HG03432 (cell line): ENCODE results near the gene SRRM3.
"Not testable (repeated sequence)": the region's sequence is repeated elsewhere in the genome, so short reads cannot be mapped to it uniquely, and the experiment has no call there.

Experiments used
- ATAC-seq: cut with Tn5 transposase; IDR thresholded peaks from one replicate; pipeline ENCODE4 v1.9.1; 2021; ENCODE audit warnings: mild to moderate bottlenecking, moderate library complexity; ENCODE audit not compliant: unreplicated experiment

Gene SRRM3

DNA sequence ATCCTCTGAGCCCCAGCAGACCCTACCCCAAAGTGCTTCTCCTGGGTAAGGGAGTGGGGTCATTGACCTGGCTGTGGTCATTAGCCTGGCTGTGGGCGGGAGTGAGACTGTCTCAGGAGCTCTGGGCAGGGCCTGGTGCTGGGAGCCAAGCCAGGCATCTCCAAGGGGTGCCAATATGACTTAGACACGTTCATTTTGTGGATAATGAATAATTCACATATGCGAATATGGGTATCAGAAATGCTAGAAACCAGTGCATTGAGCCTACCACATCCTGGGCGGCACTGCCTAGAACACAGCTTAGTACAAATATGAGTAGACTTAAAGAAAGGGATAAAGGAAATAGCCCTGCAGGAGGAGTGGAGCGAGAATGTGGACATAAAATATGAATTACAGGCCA lies 14.4 kb upstream of the SRRM3 start:
- no peak for ATAC-seq

DNA sequence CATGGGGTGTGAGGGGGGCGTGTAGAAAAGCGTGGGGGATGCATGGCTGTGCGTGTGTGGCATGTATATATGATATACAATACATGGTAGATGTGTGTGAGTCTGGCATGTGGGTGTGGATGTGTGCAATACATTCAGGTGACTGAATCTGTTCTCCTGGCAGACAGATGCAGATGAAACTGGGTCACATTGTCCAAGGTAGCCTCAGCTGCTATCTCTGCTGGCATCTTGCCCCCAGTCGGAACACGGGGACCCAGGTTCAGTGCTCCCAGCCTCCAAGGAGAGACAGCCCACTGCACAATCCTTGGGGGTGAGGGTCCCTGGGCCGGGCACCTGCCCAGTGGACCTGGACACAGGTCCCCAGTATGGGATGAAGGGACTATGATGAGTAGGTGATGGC lies 12.4 kb upstream of the SRRM3 start:
- ATAC-seq, result no peak

DNA sequence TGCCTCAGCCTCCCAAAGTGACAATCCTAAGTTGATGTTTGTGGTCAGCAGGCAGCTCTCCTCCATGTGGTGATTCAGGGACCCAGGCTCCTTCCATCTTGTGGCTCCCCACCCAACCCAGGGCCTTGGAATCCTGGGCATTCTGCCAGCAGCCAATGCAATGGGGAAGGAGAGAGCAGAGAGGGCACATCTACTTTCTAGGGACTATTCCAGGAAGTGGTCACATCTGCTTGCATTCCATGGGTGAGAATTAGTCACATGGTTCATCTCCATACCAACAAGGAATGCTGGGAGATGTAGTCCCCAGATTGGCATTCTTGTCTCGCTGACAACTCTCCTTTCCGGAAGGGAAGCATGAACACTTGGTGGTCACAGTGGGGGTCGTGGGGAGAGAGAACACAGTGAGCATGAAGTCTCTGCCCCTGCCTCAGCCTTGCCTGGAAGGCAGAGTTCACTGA lies 9.9 kb upstream of the SRRM3 start:
- no peak for ATAC-seq

DNA sequence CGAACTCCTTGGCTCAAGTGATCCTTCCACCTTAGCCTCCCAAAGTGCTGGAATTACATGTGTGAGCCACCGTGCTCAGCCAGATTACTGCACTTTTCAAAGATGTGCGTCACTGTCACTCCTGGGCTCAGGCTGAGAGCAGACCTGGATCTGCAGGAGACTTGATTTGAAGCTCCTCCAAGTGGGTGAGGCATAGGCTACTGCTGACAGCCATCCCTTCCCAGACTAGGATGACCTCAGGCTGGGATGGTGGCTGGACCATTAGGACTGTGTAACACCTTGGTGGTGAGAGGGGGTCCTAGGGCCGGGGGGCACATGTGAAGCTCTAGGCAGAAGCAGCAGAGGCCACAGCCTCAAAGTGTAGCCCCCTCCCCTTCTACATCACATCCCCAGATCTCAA lies 8.2 kb upstream of the SRRM3 start:
- ATAC-seq, result no peak

DNA sequence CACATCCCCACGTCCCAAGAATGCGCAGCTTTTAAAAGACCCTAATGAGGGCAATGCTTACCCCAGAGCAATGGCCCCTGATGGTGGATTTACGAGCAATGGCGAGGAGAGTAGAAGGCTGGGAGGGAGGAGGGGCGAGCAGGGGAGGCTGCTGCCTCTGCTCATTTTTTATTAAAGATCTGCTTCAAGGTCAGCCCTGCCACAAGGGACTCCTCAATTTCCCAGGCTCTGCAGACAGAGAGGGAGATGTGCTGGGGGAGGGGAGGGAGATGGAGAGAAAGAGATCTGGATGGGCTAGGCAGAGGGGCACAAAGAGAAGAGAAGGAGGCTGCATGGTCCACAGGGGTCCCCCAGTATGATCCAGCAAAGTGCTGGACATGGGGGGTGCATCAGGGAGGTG lies 7.8 kb upstream of the SRRM3 start:
- no peak for ATAC-seq

DNA sequence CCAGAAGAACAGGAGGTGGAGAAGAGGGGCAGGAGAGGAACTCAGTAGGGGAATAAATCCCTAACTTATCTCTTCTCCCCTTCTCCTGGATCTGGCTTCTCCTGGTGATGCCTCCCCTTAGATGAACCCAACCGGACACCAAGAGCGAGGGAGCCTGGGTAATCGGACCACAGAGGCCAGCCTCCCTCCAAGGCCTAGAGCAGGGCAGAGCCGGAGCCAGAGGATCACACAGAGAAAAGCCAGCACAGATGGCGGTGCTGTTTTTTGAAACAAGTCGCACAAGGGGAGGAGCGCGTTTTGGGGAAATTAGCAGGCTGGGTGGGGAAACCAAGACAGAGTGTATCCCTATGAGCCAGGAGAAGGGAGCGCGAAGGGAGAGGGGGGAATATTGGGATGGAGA lies 4.9 kb upstream of the SRRM3 start:
- ATAC-seq, result no peak

DNA sequence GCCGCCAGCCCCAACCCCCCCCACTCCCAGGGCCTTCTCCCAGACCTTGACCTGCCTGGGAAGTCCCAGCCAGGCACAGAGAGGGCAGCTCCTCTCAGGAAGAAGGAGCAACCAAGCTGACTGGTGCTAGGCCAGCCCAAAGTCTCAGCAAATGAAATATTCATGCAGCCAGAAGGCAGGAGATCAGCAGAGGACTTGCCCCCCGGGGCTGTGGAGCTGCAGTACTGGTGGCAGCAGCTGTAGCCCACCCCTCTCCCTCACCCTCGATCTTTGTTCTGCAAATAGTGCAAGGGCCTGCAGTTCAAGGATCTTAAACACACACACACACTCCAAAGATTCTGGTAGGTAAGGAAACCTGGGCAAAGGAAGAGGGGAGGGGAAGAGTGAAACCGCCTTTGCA lies 3.5 kb upstream of the SRRM3 start:
- no peak for ATAC-seq

DNA sequence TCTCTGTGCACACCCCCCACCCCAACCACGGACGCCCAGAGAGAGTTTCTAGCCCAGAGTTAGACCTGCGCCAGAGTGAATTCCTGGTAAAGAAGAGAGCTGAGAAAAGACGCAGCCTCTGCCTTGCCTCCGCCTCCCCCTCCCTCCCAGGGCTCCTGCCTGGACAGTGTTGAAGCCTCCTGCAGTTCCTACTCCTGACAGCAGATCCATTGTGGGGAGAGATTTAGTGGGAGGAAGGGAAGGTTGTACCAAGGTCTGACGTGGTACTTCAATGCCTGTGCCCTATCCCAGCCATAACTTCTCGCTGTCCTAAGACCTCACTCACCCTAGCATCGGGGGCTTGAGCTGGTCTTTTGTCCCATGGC lies 952 bp downstream of the SRRM3 start:
- no peak for ATAC-seq

DNA sequence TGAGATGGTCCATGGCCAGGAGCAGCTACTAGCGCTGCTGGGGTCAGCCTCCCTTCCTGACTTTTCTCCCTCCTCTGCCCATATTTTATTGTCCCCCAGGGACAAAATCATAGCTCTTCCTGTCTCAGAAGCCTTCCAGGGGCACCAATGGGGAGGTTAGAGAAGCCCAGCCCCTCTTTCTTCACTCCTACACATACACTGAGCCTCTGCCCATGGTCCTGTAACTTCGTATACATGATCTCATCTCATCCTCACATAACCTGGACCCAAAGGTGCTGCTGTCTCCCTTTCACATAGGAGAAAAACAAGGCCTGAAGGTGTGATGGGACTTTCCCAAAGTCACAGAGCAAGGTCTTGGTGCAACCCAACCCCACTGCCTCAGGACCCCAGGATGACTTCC lies 2.5 kb downstream of the SRRM3 start:
- ATAC-seq, result no peak

DNA sequence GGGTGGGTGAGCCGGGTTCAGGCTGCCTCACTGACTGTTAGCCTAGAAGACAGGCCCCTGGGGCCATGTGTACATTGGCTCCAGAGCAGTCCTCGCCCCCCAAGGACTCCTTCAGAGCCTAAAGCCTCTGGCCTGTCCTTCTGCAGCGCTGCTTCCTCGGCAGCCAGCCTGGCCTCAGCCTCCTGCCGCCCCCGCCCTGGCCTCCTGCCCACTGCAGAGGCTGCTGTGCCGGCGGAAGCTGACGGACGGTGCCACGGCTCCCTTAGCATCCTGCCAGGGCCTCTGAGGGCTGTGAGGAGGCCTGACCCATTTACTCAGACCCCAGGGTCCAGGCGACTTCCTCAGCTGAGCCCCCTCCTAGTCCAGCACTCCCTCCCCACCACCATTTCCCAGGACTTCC lies 4.9 kb downstream of the SRRM3 start:
- no peak for ATAC-seq

DNA sequence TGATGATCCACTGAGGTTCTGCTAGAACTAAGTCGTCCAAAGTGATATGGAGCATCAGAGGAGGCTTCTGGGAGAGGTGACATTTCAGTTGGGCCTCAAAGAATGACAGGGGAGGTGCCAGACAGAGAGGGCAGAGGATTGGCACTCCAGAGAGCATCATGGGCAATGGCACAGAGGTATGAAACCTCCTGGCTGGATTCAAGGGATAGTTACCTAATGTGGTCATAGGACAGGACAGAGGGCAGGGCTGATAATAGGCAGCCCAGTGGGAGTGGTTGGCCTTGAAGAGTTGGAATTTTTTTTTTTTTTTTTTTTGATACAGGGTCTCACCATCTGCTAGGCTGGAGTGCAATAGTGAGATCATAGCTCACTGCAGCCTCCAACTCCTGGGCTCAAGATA lies 7.6 kb downstream of the SRRM3 start:
- no peak for ATAC-seq

DNA sequence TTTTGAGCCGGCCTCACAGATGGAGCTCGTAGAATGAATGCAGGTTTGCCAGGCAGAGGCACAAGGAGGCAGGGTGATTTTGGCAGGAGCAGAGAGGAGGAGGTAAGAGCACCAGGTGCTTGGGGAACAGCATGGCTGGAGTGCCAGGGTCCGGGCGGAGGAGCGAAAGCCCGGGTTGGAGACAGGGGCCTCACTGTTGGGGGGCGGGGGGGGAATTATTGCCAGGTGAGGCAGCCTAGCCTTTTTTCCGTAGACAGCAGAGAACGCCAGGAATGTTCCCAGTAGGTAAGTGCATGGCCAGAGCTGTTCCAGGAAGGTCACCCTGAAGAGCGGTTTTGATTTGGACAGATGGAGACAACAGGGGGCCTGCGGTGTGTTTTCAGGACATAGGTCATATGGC lies 9.5 kb downstream of the SRRM3 start:
- ATAC-seq, result no peak

DNA sequence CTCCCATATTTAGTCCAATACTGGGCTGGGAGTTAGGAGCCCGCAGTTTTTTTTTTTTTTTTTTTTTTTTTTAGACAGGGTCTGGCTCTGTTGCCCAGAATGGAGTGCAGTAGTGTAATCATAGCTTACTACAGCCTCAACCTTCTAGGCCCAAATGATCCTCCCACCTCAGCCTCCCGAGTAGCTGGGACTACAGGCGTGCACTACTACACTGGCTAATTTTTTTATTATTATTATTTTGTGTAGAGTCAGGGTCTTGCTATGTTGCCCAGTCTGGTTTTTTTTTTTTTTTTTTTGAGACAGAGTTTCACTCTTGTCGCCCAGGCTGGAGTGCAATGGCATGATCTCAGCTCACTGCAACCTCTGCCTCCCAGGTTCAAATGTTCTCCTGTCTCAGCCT lies 13.7 kb downstream of the SRRM3 start:
- ATAC-seq, result not testable (repeated sequence)

DNA sequence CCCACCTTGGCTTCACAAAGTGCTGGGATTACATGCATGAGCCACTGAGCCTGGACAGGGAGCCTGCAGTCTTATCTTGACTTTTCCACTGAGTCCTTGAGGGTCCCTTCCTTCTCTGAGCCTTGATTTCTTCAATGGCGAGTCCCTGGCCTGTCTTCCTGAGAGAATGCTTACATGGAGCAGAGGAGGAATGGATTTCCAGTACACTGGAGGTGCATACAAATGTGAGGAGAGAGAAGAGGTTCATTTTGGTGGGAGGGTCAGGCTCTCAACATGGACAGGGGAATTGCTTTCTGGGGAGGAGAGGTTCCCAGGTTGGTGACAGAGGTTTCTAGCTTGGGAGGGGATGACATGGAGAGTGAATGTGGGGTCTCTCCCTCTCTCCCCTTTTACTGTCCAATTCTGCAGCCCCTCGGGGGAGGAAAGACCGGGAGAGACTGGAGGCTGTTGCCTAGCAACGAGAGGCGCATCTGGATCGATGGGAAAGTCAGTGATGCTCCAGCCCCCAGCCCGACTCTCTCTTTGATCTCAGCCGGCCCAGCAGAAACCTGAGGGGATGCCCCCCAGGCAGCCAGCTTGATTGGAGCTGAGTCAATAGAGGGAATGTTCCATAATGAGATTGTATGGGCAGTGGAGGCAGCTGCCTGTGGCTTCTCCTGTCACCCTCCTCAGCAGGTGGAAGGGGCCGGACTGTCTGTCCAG lies 14.8 kb downstream of the SRRM3 start:
- ATAC-seq, result no peak

DNA sequence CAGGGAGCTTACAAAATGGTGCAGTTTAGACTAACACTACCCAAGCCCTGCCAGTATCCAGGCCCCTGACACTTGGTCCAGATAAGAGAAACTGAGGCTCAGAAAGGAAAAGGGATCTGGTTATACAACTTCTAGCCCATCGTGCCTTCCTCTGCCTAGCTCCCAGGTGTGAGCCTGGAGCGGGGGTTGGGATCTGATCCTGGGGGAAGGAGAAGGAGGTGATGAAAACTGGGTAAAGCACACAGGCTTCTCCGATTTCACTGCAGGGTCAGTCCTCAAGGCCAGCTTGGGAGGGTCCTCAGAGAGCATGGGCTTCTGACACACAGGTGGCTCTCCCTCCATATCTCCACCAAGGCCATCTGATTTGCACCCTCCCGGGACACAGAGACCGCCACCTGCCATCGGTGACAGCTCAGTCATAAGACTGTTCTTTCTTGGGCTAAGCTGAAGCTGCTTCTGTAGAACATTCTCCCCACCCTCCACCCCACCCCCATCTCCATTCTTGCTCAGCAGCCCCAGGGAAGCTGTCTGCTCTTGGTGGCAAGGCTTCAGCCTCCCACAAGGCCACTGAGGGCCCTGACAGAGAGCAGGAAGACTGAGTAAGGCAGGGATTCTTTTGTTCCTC lies 16.4 kb downstream of the SRRM3 start:
- no peak for ATAC-seq

DNA sequence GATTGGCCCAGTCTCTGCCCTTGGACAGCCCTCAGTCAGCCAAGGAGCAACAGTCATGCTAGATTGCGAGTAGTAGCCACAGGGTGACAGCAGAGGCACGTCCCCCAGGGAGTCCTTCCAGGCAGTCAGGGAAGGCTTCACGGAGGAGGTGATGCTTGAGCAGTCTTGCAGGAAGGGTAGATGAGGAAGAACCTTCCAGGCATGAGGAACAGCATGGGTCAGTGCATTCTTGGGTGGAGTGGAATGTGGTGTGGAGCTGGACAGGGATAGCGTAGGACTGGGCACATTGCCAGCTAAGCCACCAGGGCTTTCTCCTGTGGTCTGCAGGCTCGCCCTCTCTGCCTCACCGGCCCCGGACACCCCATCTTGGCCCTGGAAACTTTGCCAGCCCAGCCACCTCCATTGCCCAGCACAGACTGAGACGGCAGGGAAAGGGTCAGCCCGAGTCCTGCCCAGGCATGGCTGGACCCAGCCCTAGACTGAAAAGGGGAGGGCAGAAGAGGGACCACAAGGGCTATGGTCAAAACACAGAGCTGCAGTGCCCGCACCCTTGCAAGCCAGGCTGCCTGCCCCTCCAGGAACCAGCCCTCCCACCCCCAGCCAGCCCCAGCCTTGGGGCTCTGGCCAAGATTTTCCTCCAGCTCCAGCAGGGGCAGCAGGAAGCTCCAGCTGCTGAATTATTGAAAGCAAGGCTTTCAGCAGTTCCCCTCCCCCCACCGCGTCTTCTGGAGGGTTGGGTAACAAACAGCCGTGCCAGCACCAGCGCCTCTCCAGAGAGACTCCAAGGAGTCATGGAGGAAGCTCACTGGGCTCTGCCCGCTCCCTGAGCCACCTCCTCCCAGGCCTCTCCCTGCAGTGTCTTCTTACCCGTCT lies 18.7 kb downstream of the SRRM3 start:
- ATAC-seq, result no peak

DNA sequence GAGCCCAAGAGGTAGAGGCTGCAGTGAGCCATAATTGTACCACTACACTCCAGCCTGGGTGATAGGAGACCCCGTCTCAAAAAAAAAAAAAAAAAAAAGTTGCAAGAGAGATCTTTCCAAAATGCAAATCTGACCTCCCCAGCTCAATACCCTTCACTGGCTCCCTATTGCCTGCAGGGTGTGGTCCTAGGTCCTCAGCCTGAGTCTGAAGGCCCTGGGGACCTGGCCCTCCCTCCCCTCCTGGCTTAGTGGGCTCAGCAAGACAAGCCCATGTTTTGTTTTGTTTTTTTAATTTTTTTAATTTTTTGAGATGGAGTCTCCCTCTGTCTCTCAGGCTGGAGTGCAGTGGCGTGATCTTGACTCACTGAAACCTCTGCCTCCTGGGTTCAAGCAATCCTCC lies 20.6 kb downstream of the SRRM3 start:
- no peak for ATAC-seq

DNA sequence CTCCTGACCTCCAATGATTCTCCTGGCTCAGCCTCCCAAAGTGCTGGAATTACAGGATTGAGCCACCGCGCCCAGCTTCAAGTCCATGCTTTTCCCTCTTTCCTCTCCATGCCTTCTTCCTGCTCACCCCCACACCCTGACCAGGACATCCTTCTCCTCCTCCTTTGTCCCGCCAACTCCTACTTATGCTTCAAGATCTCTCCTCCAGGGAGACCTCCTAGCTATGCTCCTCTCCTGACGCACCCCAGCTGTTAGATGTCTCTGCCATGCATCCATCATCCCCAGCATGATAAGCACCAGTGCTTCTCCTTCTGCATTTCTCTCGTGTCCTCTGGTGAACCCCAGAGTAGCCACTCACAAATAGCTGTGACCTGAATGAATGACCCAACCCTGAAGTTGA lies 21.1 kb downstream of the SRRM3 start:
- no peak for ATAC-seq

DNA sequence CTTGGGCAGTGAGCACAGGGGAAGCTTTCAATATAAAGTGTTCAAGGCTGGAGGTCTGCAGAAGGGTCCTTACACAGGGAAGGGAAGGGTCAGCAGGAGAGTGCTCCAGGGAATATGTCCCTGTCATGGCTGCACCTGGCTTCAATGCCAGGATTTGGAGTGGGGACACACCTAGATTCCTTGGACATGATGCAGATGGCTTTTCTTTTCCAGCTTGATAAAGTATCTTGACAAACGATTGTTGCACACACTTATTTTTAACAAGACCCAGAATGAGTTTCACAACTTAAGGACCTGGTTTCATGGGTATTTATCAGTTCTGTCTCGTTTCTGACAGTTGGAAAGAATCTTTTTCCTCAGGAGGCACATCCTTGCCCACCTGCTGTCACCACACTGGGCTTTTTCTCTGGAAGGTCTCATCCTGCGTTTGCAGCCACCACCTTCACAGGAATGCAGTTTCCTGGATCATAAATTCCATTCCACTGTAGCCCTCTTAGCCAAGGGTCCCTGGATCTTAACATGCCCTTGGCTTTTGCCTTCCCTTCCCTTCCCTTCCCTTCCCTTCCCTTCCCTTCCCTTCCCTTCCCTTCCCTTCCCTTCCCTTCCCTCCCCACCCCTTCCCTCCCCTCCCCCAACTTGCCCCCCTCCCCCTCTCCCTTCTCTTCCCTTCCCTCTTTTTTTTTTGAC lies 21.7 kb downstream of the SRRM3 start:
- ATAC-seq, result no peak

DNA sequence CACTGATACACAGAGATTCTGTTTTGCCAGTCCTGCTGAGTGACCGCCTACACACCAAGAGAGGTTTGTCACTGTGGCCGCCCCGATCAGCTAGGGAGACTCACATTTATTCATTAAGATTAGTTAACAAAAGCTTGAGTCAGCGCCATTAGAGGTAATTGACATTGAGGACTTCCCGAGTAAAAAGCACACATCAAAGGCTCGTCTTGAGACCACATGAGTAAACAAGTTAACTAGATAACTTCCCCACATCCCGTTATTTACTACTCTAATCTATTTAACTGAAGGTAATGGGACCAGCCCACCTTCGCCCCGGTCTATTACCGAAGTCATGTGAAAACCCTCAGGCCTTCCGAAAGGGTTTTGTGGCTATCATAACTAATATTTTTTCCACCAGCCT lies 23.0 kb downstream of the SRRM3 start:
- ATAC-seq, result no peak

DNA sequence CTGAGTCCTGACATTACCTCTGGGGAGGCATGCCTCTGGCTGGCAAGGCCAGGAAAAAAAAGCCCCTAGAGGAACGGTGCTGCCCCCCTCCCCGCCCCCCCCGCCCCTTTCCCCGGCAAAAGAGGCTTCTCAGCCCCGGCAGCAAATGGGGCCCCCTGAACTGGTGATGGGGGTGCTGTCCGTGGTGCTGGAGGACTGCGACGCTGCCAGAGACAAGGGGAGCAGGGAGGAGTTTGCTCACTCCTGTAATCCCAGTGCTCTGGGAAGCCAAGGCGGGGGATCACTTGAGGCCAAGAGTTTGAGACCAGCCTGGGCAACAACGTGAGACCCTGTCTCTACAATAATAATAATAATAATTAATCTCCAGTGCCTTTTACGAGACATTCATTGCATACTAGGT lies 23.7 kb downstream of the SRRM3 start:
- no peak for ATAC-seq
